Keratinocyte (primary cell): ENCODE results near the gene TNS1.

ENCODE experiments used
- CTCF ChIP-seq, 3 experiments: IDR thresholded peaks in 1 of 3; conservative IDR thresholded peaks in 1 of 3; optimal IDR thresholded peaks in 1 of 3; 2 replicates in 2 of 3; 3 replicates in 1 of 3; pipeline versions ENCODE3 to v1.5.1; 2011; ENCODE audit warnings: low read length in 3 of 3, mild to moderate bottlenecking in 3 of 3, moderate library complexity in 2 of 3, control low read depth in 1 of 3, inconsistent platforms in 1 of 3; ENCODE audit not compliant: insufficient read depth in 2 of 3; ENCODE audit errors: extremely low read depth in 1 of 3
- EZH2 ChIP-seq: IDR thresholded peaks from one replicate; pipeline ENCODE4 v1.6.1; 2012; ENCODE audit warnings: inconsistent platforms, mild to moderate bottlenecking, low read length, moderate library complexity

DNA sequence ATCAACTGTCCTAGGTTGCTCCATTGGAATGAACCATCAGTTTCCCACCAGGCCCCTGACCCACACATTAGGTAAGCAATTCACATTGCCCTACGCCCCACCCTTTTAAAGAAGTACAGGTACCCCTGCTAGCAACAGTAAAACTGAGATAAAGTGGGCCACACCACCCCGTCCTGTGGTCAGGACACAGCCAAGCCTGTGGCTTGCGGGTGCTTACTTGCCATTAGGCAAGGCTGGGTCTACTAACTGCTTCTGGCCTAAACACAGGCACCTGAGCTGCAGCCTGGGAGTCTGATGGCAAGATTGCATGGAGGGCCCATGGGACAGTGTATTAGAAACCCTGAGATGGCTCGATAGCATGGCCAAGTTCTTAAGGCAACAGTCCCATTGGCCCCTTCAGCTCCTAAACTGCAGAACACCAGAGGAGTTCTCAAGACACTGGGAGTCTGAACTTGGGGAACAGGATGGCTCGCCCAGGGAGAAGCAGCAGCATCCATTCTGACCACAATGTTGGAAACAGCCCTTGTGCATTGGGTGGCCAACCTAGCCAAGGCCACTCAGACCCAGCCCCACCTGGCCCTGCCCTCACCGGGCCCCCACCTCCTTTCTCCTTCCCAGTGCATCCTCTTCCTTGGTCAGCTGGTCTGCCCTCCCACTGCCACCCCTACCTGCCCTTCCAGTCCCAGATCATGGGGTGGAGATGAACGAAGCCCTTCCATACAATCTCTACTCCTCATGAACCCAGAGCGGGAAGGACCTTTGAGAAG is 177.1 kb downstream of the TNS1 start:
- no peak for TF ChIP-seq CTCF (optimal IDR thresholded peaks at IDR 0.05 in 1 of 3, IDR thresholded peaks at IDR 0.05 in 1 of 3, conservative IDR thresholded peaks at IDR 0.05 in 1 of 3; ENCODE audit: extremely low read depth in 1 of 3, insufficient read depth in 2 of 3, low read length in 3 of 3)
- TF ChIP-seq EZH2 = no peak
